ENCODE measurements around the gene CST11.

CST11 gene

GRCh38 chr20:23452776-23453175 is at the start of gene CST11:
CST11 (minus strand) TSS chr20:23452876; CDS start chr20:23452811, 65 bp downstream.
- no peak for DNase-seq (ENCODE audit: low read depth in 2 of 2)
- no peak within 1 kb of the TSS for H3K4me3 ChIP-seq (replicated peaks in 1 of 2; ENCODE audit: low read depth in 2 of 2, low read length in 2 of 2)
- TF ChIP-seq CTCF (IDR thresholded peaks at IDR 0.05; ENCODE audit: low read depth, low read length), result no peak

- no peak for TF ChIP-seq CTCF (IDR thresholded peaks at IDR 0.05; ENCODE audit: low read depth, low read length)
- H3K4me3 ChIP-seq (replicated peaks in 1 of 2; ENCODE audit: low read depth in 2 of 2, low read length in 2 of 2), result no peak overlapping the region
- no peak for DNase-seq (ENCODE audit: low read depth in 2 of 2)
These were observed 49.2 kb upstream of the CST11 start for GRCh38 chr20:23501926-23502325.

- TF ChIP-seq CTCF (IDR thresholded peaks at IDR 0.05; ENCODE audit: low read depth, low read length), result no peak
- H3K4me3 ChIP-seq (replicated peaks in 1 of 2; ENCODE audit: low read depth in 2 of 2, low read length in 2 of 2), result no peak overlapping the region
- DNase-seq (ENCODE audit: low read depth in 2 of 2), result no peak
These were observed 44.9 kb upstream of the CST11 start for GRCh38 chr20:23497536-23497935.

- TF ChIP-seq CTCF (IDR thresholded peaks at IDR 0.05; ENCODE audit: low read depth, low read length), result no peak
- H3K4me3 ChIP-seq (replicated peaks in 1 of 2; ENCODE audit: low read depth in 2 of 2, low read length in 2 of 2), result no peak overlapping the region
- no peak for DNase-seq (ENCODE audit: low read depth in 2 of 2)
These were observed 40.6 kb upstream of the CST11 start for GRCh38 chr20:23493172-23493772.

GRCh38 chr20:23492292-23492691 is 39.6 kb upstream of the CST11 start:
- no peak overlapping the region for H3K4me3 ChIP-seq (replicated peaks in 1 of 2; ENCODE audit: low read depth in 2 of 2, low read length in 2 of 2)
- no peak for TF ChIP-seq CTCF (IDR thresholded peaks at IDR 0.05; ENCODE audit: low read depth, low read length)
- DNase-seq (ENCODE audit: low read depth in 2 of 2), result no peak

GRCh38 chr20:23490817-23491216 is 38.1 kb upstream of the CST11 start, which contains the start of gene CST8:
CST8 (plus strand) TSS chr20:23491117; CDS start chr20:23491668, 551 bp downstream.
- DNase-seq (ENCODE audit: low read depth in 2 of 2), result no peak
- no peak for TF ChIP-seq CTCF (IDR thresholded peaks at IDR 0.05; ENCODE audit: low read depth, low read length)
- no peak within 1 kb of the TSS for H3K4me3 ChIP-seq (replicated peaks in 1 of 2; ENCODE audit: low read depth in 2 of 2, low read length in 2 of 2)

- no peak overlapping the region for H3K4me3 ChIP-seq (replicated peaks in 1 of 2; ENCODE audit: low read depth in 2 of 2, low read length in 2 of 2)
- DNase-seq (ENCODE audit: low read depth in 2 of 2), result no peak
- TF ChIP-seq CTCF (IDR thresholded peaks at IDR 0.05; ENCODE audit: low read depth, low read length), result no peak
These were observed 36.3 kb upstream of the CST11 start for GRCh38 chr20:23488996-23489395.
